ENCODE measurements around the gene IL16.

IL16 gene

DNA sequence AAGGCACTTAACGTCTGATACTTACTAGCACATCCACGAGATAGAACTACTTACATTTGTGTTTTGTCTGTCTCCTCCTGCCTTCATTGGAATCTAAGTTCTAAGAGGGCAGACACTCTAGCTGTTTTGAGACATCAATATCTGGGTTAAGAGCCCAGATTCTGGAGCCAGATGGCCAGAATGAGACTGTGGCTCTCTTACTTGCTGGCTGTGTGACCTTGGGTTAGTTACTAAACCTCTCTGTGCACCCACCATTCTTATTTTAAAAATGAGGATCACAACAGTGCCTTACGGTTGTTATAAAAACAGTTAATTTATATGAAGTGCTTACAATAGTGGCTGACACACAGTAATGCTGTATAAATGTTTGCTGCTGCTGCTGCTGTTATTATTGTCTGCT is 119.6 kb downstream of the IL16 start:
- no peak for DNase-seq

DNA sequence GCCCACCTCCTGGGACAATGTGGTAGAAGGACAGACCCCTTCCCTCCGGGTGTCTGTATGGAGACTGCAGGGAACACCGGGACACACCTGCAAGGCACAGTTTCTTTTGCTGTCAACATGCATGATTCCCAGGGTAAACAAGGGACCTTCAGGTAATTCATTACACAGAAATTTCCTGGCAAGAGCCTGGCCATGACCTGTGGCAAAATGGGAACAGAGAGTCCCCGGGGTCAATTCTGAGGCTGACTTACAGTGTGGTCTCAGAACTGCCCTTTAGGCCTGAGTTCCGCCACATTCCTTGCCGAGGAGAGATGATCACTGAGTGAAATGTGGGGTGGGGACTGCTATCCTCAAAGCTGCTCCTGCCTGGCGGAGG is 121.0 kb downstream of the IL16 start:
- DNase-seq = no peak

DNA sequence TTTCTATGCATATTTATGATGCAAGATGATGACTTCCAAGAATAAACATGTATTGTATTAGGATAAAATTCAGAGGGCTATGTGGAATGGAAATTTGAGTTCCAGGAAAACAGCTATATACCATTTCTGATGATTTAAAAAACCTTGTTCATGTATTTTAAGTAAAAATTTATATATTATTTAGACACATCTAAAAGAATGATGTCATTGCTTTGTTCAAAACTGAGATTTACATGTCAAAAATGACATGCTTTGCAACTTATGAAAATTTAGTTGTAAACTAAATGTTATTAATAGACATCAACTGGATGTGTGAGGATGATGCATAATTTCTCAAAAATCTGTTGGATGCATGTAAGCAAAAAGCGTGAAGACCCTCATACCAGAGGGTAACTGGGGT is 125.0 kb downstream of the IL16 start:
- no peak for DNase-seq

DNA sequence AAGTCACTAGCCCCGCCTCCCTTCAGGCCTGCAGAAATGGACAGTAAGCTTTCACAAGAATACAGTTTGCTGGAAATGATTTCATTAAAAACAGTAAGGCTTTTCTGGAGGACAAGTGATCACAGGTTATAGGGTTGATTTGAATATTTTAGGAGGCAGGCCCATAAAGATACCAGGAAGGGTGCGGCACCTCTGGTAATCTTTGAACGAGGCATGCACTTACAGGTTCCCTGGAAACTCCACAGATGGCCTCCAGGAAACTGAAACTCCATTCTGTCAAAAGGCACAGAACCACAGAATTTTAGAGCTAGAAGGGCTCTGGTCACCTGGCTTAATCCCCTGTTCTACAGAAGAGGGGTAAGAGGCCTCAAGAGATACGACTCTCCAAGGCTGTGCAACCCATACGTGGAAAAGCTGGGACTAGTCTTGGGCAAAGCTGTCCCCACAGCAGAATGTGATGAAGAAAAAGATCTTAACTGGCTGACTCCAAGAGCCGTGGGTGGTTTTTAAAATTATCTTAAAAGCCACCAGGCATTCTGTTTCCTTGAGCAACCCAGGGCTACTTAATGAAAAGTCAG is 126.1 kb downstream of the IL16 start:
- no peak for DNase-seq

DNA sequence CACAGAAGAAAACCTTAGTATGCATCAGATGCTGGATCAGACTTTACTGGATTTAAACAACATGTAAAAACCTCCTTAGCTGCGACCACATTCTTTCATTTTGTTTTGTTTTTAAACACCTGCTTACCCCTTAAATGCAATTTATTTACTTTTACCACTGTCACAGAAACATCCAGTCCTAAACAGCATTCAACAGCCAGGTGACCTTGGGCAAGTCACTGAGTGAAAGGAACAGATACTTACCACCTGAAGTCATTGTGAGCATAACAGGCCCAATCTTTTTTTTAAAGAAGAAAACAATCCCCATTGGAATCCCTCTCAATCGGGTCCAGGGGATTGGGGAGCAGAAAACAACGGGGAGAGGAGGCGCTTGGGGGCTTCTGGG is 126.9 kb downstream of the IL16 start:
- DNase-seq = no peak

DNA sequence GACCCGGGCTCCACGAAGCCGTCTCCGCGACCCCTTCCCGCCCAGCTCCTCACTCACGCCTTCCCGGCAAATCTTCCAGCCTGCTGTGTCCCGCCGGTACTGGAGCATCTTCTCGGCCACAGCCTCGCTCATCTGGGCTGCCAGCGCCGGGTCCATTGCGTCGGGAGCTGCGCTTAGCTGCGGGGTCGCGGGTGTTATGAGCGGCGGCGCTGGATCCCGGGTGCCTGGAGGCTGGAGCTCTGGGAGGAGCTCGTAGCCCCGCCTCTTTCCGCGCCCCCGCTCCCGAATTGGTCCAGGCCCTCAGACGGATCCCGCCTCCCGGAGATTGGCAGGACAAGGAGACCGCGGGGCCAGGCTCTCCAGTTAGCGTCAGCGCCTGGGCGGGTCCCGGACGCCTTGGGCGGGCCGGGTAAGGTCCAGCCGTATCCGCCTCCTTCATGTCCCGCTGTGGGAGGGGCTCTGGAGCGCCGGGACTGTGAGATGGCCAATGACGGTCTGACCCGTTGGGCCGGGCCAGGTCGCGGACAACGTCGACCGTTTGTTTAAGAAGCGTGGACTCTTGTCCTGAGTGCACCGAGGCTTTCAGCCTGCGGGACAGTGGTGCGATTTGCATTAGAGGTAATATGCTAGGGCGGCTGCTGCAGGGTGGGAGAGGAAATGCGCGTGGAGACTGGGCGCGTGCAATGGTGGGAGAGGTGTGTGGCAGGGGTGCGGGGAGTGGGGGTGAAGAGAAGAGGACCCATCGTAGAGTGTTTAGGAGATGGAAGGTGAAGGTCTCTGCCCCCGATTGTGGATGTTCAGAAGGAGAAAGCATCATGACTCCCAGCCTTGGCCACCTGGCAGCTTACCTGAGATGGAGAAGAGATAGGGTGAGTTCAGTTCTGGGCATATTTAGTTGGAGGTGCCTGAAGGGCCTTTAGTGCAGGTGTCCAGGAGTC is 127.5 kb downstream of the IL16 start, which contains the start of gene STARD5:
Gene STARD5, minus strand, starts transcription at position 198 of the 938 bp plus-strand sequence. Its CDS starts 42 bp downstream, at position 156.
- peak; percentile 97 for DNase-seq

DNA sequence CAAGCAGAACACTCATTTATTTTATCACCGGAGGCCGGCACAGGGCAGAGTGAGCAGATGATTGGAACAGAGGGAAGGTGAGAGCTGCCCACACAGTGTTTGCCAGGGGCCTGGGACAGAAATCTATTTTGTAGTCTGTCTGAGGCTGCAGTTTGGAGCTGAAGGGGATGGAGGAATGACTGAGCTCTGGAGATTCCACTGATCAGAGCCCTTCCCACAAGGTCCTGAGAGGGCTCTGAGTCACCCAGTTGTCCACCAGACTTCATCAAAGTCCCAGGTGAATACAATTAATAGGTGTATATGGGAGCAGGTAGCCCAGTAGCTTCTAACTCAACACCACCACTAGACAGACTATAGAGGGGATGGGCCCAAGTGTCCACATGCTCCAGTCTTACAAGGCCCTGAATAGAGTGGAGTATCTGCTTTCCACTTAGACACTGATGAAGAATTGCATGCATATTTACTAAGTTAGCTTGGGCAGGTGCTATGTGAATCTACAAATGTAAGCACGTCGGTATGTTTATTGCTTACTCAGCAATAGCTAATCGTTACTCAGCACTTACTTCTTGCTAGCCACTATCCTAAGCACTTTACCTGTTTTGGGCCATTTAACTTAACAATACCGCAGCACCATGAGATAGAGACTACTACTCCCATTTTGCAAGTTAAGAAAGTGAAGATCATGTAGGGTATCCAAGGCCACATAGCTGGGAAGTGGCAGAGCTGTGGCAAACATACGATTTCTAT is 130.0 kb downstream of the IL16 start:
- peak; percentile 24 for DNase-seq

DNA sequence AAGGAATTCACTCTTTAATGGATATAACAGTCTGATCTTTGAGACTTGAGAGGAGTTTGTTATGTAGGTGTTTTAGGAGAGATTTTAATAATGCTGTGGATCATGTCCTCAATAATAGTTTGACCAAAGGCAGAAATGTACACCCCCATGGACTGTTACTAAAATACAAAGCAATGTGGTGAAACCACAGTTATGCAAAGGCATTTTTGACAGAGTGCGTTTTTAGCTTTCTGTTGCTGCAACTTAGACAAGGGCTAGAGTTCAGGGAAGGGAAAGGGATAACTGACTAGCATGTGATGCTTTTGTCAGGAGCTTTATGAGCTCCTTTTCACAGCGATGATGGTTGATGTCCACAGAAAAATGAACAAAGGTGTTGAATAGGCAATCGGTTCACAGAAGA is 130.8 kb downstream of the IL16 start:
- peak; percentile 92 for DNase-seq

DNA sequence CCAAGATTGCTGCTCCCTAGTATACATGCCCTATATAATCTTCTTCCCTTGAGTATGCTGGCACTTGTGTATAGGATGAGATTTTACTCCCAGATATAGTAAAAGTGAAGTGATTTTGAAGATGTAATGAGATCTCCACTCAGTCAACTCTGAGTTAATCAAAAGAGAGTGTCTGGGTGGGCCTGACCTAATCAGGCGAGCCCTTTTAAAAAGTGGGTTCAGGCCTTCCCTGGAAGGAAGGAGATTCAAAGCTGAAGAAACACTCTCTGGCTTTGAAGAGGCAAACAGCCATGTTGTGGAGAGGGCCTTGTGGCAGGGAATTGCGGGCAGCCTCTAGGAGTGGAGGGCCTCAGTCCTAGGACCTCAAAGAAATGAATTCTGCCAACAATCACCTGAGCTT is 132.8 kb downstream of the IL16 start:
- DNase-seq = no peak

DNA sequence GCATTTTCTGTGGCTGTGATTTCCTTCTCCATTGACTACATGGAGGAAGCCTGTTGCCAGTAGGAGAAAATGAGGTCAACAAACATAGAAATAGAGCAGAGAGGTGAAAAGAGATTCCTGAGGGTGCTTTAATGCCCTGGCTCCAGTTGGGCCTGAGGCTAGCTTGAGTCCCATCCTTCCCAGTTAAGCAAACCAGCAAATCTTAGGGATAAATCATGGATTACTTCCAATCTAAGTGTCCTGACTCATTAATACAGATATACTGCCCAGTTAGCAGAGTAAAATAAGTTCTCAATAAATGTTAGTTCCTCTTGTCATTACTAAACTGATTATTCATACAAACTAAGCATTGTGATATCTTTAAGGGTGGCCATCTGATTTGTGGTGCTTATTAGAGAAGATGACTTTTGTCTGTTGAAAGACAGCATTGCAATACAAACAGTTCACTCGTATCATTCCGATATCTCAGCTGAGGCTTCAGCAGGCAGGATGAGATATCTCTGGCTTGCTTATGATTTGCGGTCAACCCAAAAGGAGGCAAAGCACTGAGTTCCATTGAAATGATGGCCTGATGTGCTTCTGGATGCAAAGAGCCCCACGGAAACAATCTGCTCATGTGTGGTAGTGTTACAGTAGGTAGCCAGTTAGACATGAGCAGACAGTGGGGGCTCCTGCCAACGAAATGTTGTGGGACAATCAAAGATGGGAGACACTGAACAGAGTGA is 133.8 kb downstream of the IL16 start:
- DNase-seq = no peak

DNA sequence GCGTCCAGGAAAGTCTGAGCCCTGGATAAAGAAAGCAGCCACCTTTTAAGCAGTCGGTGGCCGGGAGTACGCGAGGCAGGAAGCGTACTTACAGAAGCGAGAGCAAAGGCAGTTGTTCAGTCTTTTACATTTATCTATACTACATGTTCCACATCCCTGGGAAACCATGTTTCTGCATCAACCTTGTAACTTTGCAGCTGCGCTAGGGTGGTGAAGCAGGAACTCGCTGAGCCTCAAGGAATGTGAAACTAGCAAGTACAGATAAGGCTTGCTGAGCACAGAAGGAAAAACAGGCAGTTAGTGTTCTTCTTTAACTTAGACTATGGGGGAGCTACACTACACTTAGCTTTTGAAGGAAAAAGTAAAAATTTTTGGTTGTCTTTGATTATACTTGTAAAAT is 134.5 kb downstream of the IL16 start:
- peak; percentile 30 for DNase-seq

DNA sequence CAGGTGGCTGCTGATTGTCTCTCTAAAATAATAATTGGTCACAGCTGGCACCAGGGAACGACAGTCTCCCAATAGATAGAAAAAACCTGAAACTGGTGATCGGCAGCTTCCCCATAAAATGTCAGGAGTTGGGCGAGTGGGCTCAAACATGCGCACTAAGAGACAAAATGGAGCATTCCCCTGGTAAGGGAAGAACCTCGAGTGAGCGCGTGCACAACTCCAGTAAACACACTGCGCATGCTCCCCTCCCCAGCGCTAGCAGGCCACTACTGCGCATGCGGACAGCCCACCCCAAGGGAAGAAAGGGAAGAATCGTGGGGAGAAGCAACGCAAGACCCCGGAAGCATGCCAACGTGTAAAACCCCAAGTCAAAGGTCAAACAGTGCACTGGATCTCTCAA is 134.9 kb downstream of the IL16 start:
- no peak for DNase-seq

DNA sequence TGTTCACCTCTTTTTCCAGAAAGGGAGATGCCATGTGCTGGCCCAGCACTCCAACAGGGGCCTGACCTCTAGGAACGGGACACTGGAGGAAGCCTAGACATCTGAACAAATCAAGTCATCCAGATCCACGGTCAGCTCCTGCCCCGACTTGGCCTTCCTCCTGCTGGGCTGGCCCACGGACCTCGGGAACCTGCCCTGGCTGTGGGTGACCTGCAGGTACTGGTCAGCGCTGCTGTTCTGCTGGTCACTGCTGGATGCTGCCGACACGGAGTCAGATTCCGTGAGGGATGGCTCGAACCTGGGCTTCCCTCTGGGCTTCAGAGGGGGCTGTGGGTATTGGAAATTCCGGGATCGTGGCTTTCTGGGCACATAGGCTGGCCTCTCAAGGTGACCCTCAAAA is 135.6 kb downstream of the IL16 start:
- DNase-seq = no peak

DNA sequence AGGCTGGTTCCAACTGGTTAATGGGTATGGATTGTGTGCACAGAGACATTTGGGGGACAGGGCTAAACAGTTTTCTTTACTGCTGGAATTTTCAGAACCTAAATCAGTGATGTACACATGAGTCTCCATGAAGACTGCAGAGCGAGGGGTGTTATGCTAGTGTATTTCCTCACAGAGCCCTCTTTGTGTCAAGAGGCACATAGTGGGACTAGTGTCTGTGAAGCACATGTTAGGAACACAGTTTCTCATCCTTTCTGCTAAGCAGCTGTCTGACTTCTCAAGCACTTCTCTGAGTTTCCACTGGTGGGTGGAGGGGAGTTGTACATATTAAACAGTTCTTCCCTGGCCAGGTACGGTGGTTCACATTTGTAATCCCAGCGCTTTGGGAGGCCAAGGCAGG is 136.7 kb downstream of the IL16 start:
- no peak for DNase-seq

DNA sequence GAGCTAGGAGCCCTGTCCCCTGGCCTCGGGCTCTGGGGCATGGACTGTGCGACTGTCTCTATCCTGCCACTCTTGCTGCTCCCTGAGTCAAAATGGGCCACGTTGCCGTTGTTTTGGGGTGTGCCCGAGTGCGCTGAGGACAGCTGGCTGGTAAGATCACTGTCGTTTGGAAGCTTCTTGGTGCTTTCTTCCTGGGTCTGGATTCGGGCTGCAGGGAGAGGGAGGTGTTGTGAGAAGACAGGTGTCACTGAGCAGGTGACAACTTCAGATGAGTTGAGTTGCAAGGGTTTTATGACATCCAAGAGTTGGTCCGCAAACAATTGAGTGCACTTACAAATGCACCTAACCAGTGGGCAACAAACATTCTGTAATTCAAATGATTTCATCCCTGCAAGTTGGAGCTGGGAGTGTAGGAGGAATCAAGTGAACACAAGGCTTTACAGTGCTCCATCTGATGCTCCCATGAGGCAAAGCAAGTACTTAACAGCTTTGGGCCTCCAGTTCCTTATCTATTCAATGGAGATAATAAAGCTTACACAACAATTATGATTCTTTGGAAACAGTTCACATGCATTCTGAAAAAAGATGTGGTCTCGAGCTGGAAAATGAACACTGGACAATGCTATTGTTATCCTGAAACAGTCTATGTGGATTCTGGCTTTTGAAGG is 138.2 kb downstream of the IL16 start:
- no peak for DNase-seq

DNA sequence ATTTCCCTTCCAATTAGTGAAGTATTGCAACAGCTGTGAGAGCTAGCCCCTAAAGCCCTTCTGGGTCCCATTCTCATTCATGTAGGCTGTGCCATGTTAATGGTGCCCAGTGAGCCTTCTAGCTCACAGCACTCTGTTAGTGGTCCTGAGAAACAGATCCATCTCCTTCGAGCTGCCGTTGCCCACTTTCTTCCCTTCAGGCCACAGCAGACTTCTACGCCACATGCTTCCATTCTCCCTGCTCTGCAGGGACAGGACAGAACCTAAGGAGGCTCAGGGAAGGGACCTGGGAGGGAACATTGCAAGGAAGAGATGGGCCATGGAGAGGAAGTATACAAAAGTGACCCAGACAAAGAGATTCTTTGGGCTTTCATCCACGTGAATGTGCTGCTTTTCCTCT is 139.0 kb downstream of the IL16 start:
- DNase-seq = no peak

DNA sequence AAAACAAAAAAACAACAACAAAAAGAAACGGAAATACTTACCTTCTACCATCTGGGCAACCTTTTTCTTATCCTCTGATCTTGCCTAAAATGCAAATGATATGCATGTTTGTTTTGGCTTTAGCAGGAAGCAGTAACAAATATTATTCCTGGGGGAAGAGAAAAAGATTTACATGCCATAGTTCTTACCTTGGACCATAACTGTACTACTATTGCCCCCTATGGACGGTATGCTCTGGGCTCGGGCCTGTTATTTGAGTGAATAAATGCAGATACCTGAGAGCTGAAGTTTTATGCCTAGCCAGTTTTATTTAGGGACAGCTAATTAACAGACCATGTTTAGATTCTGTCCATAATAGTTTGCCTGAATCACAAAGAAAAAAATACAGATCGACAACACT is 139.9 kb downstream of the IL16 start:
- peak; percentile 34 for DNase-seq

DNA sequence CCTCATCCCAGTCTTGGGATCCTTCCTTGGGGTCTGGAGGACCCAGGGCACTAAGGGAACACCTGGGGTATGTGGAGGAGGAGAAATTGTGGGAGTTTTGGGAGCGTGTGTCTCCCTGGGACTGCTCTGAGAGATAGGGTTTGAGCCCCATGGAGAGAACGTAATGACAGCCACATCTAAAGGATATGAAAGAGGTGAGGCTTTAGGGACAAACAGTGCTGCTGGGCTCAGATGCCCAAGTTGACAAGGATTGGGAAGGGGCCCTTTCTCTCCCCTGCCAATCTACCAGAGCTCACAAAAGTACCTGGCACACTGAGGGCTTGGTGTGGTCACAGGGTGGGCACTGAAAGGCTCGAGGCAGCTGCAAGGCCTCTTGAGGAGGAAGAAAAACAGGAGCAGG is 140.6 kb downstream of the IL16 start:
- no peak for DNase-seq

DNA sequence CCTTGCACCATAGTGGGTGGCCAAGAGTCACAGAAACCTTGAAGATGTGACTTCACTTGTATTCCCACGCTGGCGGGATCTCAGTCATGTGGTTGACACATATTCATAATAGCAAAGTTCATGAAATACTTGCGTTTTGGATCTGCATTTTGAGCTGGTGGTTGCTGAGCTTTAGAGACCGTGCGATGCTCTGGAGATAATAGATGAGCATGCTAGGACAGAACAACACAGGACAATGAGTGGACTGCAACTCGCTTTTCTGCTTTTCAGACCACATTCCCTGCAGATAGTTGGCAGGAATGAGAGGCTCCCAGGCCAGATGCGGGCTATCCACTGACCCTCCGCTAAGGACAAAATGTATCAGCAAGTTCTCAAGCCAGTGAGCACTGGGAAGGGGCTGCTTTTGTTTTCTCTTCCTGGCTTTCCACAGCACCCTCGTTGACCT is 141.1 kb downstream of the IL16 start:
- DNase-seq = peak; percentile 15

DNA sequence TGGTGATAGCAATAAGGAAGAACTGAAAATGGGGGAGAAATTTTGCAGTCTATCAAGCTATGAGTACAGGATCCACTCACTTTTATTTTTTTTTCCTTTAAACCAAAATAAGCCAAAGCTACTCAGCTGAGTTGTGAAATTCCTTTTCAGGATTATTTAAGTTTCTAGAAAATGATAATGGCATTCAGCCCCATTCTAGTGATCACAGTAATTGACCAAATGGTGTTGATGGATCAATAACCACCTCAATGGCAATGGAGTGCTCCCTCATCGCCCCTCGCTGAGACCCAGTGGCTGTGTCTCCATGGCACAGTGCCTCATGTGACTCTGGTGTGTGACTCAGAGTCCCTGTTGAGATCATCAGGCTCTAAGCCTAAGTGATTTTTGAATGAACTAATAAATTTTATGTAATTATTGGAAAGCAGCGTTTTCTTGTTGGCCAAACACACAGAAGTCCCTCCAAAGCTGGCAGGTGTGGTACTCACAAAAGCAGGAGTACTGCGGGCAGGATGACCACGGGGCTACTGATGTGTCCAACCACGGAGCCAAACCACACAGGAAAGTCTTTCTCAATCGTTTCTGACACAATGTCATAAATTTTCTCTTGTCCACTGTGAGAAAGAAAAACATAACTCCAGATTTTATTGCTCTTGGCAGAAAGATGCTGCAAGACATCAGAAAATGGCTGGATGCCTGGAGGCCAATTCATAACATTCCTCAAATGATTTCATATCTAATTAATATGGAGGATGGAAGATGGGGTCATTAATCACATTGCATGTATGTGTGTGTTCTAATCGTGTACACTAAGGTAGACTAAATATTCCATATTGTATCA is 141.7 kb downstream of the IL16 start:
- peak; percentile 94 for DNase-seq

DNA sequence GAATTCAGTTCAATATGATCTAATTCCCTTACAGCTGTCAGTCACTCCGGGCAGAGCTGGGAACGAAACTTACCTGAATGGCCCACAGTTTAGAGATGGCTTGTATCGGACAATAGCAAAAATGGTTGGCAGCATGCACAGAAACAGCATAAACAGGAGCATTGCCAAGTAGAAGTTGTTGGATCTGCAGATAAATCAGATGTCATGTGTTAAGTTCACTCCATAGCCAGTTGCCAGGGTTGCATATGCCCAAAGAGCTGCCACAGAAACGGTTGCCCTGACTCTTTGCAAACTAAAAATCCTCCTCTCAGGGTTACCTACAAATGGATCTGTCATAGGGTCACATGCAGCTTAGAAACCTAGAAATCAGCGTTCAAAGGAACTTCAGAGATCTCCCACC is 142.6 kb downstream of the IL16 start:
- no peak for DNase-seq
